T-helper 2 cell treated with Interferon-gamma antibody and Interleukin-4, amounts not matched to agents 5 μg/mL and 100 μg/mL, for 36 hours (primary cell): ENCODE measurements around the gene RDX.
"Not testable (repeated sequence)": the region's sequence is repeated elsewhere in the genome, so short reads cannot be mapped to it uniquely, and the experiment has no call there.

Source experiments
- DNase-seq: peaks from one replicate; pipeline ENCODE4 v3.0.0; 2021; ENCODE audit warnings: low spot score
- H3K27ac Mint-ChIP-seq: one replicate; pipeline ENCODE4 v1.8.0; 2021; ENCODE audit warnings: mild to moderate bottlenecking, mixed read lengths
- H3K27me3 Mint-ChIP-seq: one replicate; pipeline ENCODE4 v1.8.0; 2021; ENCODE audit warnings: low read depth, mixed read lengths
- H3K36me3 Mint-ChIP-seq: one replicate; pipeline ENCODE4 v1.8.0; 2021; ENCODE audit warnings: low read depth, mixed read lengths
- H3K4me1 Mint-ChIP-seq: one replicate; pipeline ENCODE4 v1.8.0; 2021; ENCODE audit warnings: low read depth, mixed read lengths
- H3K4me3 Mint-ChIP-seq: one replicate; pipeline ENCODE4 v1.8.0; 2022; ENCODE audit warnings: mild to moderate bottlenecking, moderate library complexity, mixed read lengths
- H3K9me3 Mint-ChIP-seq: one replicate; pipeline ENCODE4 v1.8.0; 2021; ENCODE audit warnings: mixed read lengths

RDX gene

GRCh38 chr11:110318638-110319404 lies 22.4 kb upstream of the RDX start:
- Mint-ChIP-seq H3K4me3 (no peak overlapping the region), H3K9me3 (no peaks in the 10 kb centered on the region), H3K27me3 (no peaks in the 10 kb centered on the region), H3K36me3 (no peaks in the 10 kb centered on the region), H3K4me1 (peaks cover 1% of the 10 kb centered on the region), H3K27ac (no peak overlapping the region)
- DNase-seq = no peak

GRCh38 chr11:110317516-110317932 lies 21.1 kb upstream of the RDX start:
- Mint-ChIP-seq H3K4me3 (no peak overlapping the region), H3K36me3 (no peaks in the 10 kb centered on the region), H3K9me3 (no peaks in the 10 kb centered on the region), H3K27ac (no peak overlapping the region), H3K27me3 (no peaks in the 10 kb centered on the region), H3K4me1 (peaks cover 1% of the 10 kb centered on the region)
- no peak for DNase-seq

GRCh38 chr11:110314366-110315095 lies 18.1 kb upstream of the RDX start:
- no peak for DNase-seq
- H3K4me1 Mint-ChIP-seq = peaks cover 5% of the 10 kb centered on the region
- H3K4me3 Mint-ChIP-seq = no peak overlapping the region
- H3K27ac Mint-ChIP-seq = no peak overlapping the region
- H3K36me3 Mint-ChIP-seq = no peaks in the 10 kb centered on the region
- no peaks in the 10 kb centered on the region for H3K9me3 Mint-ChIP-seq
- no peaks in the 10 kb centered on the region for H3K27me3 Mint-ChIP-seq

GRCh38 chr11:110312670-110313069 lies 16.3 kb upstream of the RDX start:
- Mint-ChIP-seq H3K4me1 (peaks cover 4% of the 10 kb centered on the region), H3K27ac (no peak overlapping the region), H3K9me3 (no peaks in the 10 kb centered on the region), H3K27me3 (no peaks in the 10 kb centered on the region), H3K4me3 (no peak overlapping the region), H3K36me3 (no peaks in the 10 kb centered on the region)
- no peak for DNase-seq

- Mint-ChIP-seq H3K4me3 (no peak overlapping the region), H3K27ac (no peak overlapping the region), H3K4me1 (peaks cover 4% of the 10 kb centered on the region)
These were observed 15.6 kb upstream of the RDX start for GRCh38 chr11:110311783-110312579.

GRCh38 chr11:110308071-110308470 lies 11.7 kb upstream of the RDX start:
- DNase-seq = no peak
- Mint-ChIP-seq H3K27me3 (peaks cover 5% of the 10 kb centered on the region), H3K27ac (no peak overlapping the region)

More at GRCh38 chr11:110311783-110312579, 15.6 kb upstream of the RDX start:
- DNase-seq = no peak
- Mint-ChIP-seq H3K9me3 (no peaks in the 10 kb centered on the region), H3K27me3 (no peaks in the 10 kb centered on the region), H3K36me3 (no peaks in the 10 kb centered on the region)

GRCh38 chr11:110306019-110306388 lies 9.6 kb upstream of the RDX start:
- not testable (repeated sequence) for DNase-seq, H3K27ac Mint-ChIP-seq, H3K27me3 Mint-ChIP-seq, H3K4me3 Mint-ChIP-seq, H3K4me1 Mint-ChIP-seq, H3K9me3 Mint-ChIP-seq, H3K36me3 Mint-ChIP-seq

More at GRCh38 chr11:110308071-110308470, 11.7 kb upstream of the RDX start:
- H3K9me3 Mint-ChIP-seq = no peaks in the 10 kb centered on the region
- H3K4me1 Mint-ChIP-seq = peaks cover 12% of the 10 kb centered on the region
- H3K36me3 Mint-ChIP-seq = no peaks in the 10 kb centered on the region
- no peak overlapping the region for H3K4me3 Mint-ChIP-seq

GRCh38 chr11:110305169-110306018 lies 9.0 kb upstream of the RDX start:
- Mint-ChIP-seq H3K36me3 (no peaks in the 10 kb centered on the region), H3K4me1 (peaks cover 8% of the 10 kb centered on the region), H3K27me3 (peaks cover 5% of the 10 kb centered on the region), H3K4me3 (no peak overlapping the region), H3K9me3 (no peaks in the 10 kb centered on the region), H3K27ac (no peak overlapping the region)
- no peak for DNase-seq

- no peak overlapping the region for H3K27ac Mint-ChIP-seq
- DNase-seq = no peak
- H3K4me3 Mint-ChIP-seq = no peak overlapping the region
- H3K4me1 Mint-ChIP-seq = peaks cover 13% of the 10 kb centered on the region
- no peaks in the 10 kb centered on the region for H3K9me3 Mint-ChIP-seq
- no peaks in the 10 kb centered on the region for H3K36me3 Mint-ChIP-seq
- peaks cover 5% of the 10 kb centered on the region for H3K27me3 Mint-ChIP-seq
These were observed 7.0 kb upstream of the RDX start for GRCh38 chr11:110303414-110303826.

- H3K4me1 Mint-ChIP-seq = peaks cover 22% of the 10 kb centered on the region
- peaks cover 5% of the 10 kb centered on the region for H3K27me3 Mint-ChIP-seq
- no peaks in the 10 kb centered on the region for H3K9me3 Mint-ChIP-seq
- no peak overlapping the region for H3K27ac Mint-ChIP-seq
- no peaks in the 10 kb centered on the region for H3K36me3 Mint-ChIP-seq
- no peak for DNase-seq
- no peak overlapping the region for H3K4me3 Mint-ChIP-seq
These were observed 5.2 kb upstream of the RDX start for GRCh38 chr11:110301577-110301976.

- Mint-ChIP-seq H3K36me3 (no peaks in the 10 kb centered on the region), H3K4me3 (no peak overlapping the region), H3K27ac (no peak overlapping the region), H3K27me3 (peaks cover 5% of the 10 kb centered on the region), H3K4me1 (peaks cover 22% of the 10 kb centered on the region), H3K9me3 (no peaks in the 10 kb centered on the region)
- DNase-seq = no peak
These were observed 4.6 kb upstream of the RDX start for GRCh38 chr11:110301032-110301431.

- Mint-ChIP-seq H3K4me1 (peaks cover 22% of the 10 kb centered on the region), H3K27me3 (peaks cover 2% of the 10 kb centered on the region), H3K4me3 (no peak overlapping the region), H3K27ac (no peak overlapping the region), H3K36me3 (peaks cover 8% of the 10 kb centered on the region), H3K9me3 (no peaks in the 10 kb centered on the region)
- no peak for DNase-seq
These were observed 2.8 kb upstream of the RDX start for GRCh38 chr11:110299006-110299785.

GRCh38 chr11:110298301-110298765 lies 1.9 kb upstream of the RDX start:
- DNase-seq = no peak
- no peak overlapping the region for H3K27ac Mint-ChIP-seq
- no peaks in the 10 kb centered on the region for H3K9me3 Mint-ChIP-seq
- peaks cover under 1% of the 10 kb centered on the region for H3K27me3 Mint-ChIP-seq
- no peak overlapping the region for H3K4me3 Mint-ChIP-seq
- H3K4me1 Mint-ChIP-seq = peaks cover 31% of the 10 kb centered on the region
- peaks cover 9% of the 10 kb centered on the region for H3K36me3 Mint-ChIP-seq
